A549 treated with AZD9567 at 1 μM for 4 hours (cell line): ENCODE measurements around the gene SPANXA2. TPM values are rescaled to one million over a fixed set of nuclear protein-coding genes. Genes with fewer than 3 reads are reported as not detected.

Experiments used
- total RNA-seq: library from RNA; stranded (reverse); fragments of 200-300 nt; extraction: Qiagen RNA extraction; gene quantifications from 5 replicates; pipeline ENCODE4 v1.2.3, GENCODE V29; 2022; ENCODE audit not compliant: insufficient read depth

Gene SPANXA2, protein sequence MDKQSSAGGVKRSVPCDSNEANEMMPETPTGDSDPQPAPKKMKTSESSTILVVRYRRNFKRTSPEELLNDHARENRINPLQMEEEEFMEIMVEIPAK
- 0.15 TPM in 1 of 5 replicates, not detected in the others for total RNA-seq

DNA sequence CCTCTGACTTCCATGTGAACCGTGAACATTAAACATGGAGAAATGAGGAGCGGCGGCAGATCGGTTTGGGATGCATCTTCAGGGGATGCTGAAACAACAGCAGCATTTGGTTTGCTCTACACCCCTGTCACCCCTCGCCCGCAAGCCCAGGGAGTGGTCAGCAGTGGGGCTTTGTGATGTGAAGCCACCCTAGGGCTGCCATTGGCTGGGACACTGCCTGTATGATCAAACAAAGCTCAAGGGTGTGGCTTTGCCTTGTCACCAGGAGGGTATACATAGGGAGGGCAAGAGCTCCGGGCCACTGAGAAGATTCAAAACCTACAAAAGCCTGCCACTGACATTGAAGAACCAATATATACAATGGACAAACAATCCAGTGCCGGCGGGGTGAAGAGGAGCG is at the start of gene SPANXA2:
Gene SPANXA2 (plus strand): TSS at position 301 of the 400 bp plus-strand sequence. CDS start 60 bp downstream, at position 361.

GRCh38 chrX:141584638-141585037 is 4.9 kb upstream of the SPANXA2 start, which contains the start of gene SPANXA1:
Gene SPANXA1, minus strand, starts transcription at chrX:141584738. Its CDS starts 60 bp downstream, at chrX:141584678.

Other genes starting within 250 kb of the SPANXA2 start
- 0.15 to 0.39 TPM in 2 of 5 replicates, not detected in the others for gene SPANXA1, start 5.0 kb upstream of the SPANXA2 start, total RNA-seq
- gene SPANXD, start 109.0 kb downstream of the SPANXA2 start, total RNA-seq: 0.14 to 0.31 TPM in 2 of 5 replicates, not detected in the others
- gene MAGEC3, start 248.6 kb downstream of the SPANXA2 start, total RNA-seq: not detected in 5 replicates